Medulla oblongata (tissue), 1 donor: Measurements from ENCODE around the gene DBF4B.
A peak's percentile ranks its signal among the peaks of the same experiment; 100 is the strongest.
"Not testable (repeated sequence)": the region's sequence is repeated elsewhere in the genome, so short reads cannot be mapped to it uniquely, and the experiment has no call there.

ENCODE experiments used
- DNase-seq: peaks from one replicate; pipeline ENCODE4 v3.0.0-alpha.2; 2015; ENCODE audit errors: extremely low spot score

The DBF4B gene

GRCh38 chr17:44708401-44709263, at the start of gene DBF4B:
TSS of gene DBF4B (plus strand) at chr17:44708665. CDS start at chr17:44708821, 156 bp downstream.
- DNase-seq = peak; percentile 88

GRCh38 chr17:44661835-44662234, 46.6 kb upstream of the DBF4B start:
- no peak for DNase-seq

- no peak for DNase-seq
Observed at GRCh38 chr17:44663095-44663494, 45.4 kb upstream of the DBF4B start.

GRCh38 chr17:44664867-44665266, 43.6 kb upstream of the DBF4B start:
- no peak for DNase-seq

- DNase-seq = no peak
Observed at GRCh38 chr17:44666006-44666405, 42.5 kb upstream of the DBF4B start.

- DNase-seq = no peak
Observed at GRCh38 chr17:44672479-44673093, 35.9 kb upstream of the DBF4B start.

- no peak for DNase-seq
Observed at GRCh38 chr17:44673893-44674292, 34.6 kb upstream of the DBF4B start.

GRCh38 chr17:44677136-44677535, 31.3 kb upstream of the DBF4B start:
- DNase-seq = no peak

- DNase-seq = not testable (repeated sequence)
Observed at GRCh38 chr17:44683303-44683702, 25.2 kb upstream of the DBF4B start.

GRCh38 chr17:44687756-44688155, 20.7 kb upstream of the DBF4B start:
- no peak for DNase-seq

- DNase-seq = no peak
Observed at GRCh38 chr17:44688200-44688599, 20.3 kb upstream of the DBF4B start.

GRCh38 chr17:44688675-44689476, 19.6 kb upstream of the DBF4B start:
- DNase-seq = no peak

GRCh38 chr17:44689477-44690217, 18.8 kb upstream of the DBF4B start, which contains the start of gene CCDC43:
TSS of gene CCDC43 (minus strand) at chr17:44689776. CDS start at chr17:44689753, 23 bp downstream.
- peak; percentile 91 for DNase-seq

- not testable (repeated sequence) for DNase-seq
Observed at GRCh38 chr17:44690746-44691306, 17.6 kb upstream of the DBF4B start.

- no peak for DNase-seq
Observed at GRCh38 chr17:44693609-44694008, 14.9 kb upstream of the DBF4B start.

- DNase-seq = not testable (repeated sequence)
Observed at GRCh38 chr17:44700288-44700687, 8.2 kb upstream of the DBF4B start.

GRCh38 chr17:44707755-44708400, 587 bp upstream of the DBF4B start:
- DNase-seq = no peak

GRCh38 chr17:44719444-44719843, 11.0 kb downstream of the DBF4B start:
- DNase-seq = no peak

- DNase-seq = no peak
Observed at GRCh38 chr17:44722254-44722653, 13.8 kb downstream of the DBF4B start.

GRCh38 chr17:44726121-44726520, 17.7 kb downstream of the DBF4B start:
- not testable (repeated sequence) for DNase-seq

GRCh38 chr17:44733753-44734152, 25.3 kb downstream of the DBF4B start:
- no peak for DNase-seq
